Anterior cingulate cortex (tissue), 58 donors: ENCODE data around the gene SZT2.
"Not testable (repeated sequence)": the region's sequence is repeated elsewhere in the genome, so short reads cannot be mapped to it uniquely, and the experiment has no call there.

Experiments used
- DNase-seq, 58 donors: peaks; one replicate each; lab custom pipeline; 2025; lab: John Stamatoyannopoulos, UW

Gene SZT2

GRCh38 chr1:43475611-43476401, 86.1 kb downstream of the SZT2 start:
- not testable (repeated sequence) for DNase-seq

- DNase-seq = no peak
Observed at GRCh38 chr1:43477716-43478115, 88.0 kb downstream of the SZT2 start.

GRCh38 chr1:43479414-43479813, 89.7 kb downstream of the SZT2 start:
- no peak for DNase-seq

- no peak for DNase-seq
Observed at GRCh38 chr1:43481491-43481890, 91.8 kb downstream of the SZT2 start.

- DNase-seq = no peak
Observed at GRCh38 chr1:43482215-43482614, 92.5 kb downstream of the SZT2 start.

GRCh38 chr1:43484367-43484766, 94.7 kb downstream of the SZT2 start:
- no peak for DNase-seq

- DNase-seq = no peak
Observed at GRCh38 chr1:43488165-43488564, 98.5 kb downstream of the SZT2 start.

- no peak for DNase-seq
Observed at GRCh38 chr1:43491061-43491460, 101.4 kb downstream of the SZT2 start.

GRCh38 chr1:43492826-43493225, 103.1 kb downstream of the SZT2 start:
- no peak for DNase-seq

GRCh38 chr1:43493661-43494450, 104.2 kb downstream of the SZT2 start:
- no peak for DNase-seq

GRCh38 chr1:43495204-43495603, 105.5 kb downstream of the SZT2 start:
- no peak for DNase-seq

GRCh38 chr1:43499898-43500297, 110.2 kb downstream of the SZT2 start:
- DNase-seq = no peak

- not testable (repeated sequence) for DNase-seq
Observed at GRCh38 chr1:43501806-43502205, 112.1 kb downstream of the SZT2 start.

GRCh38 chr1:43503534-43503933, 113.8 kb downstream of the SZT2 start:
- DNase-seq = no peak
